GM12872 (cell line): Measurements from ENCODE around the gene HDGFL3.

Source experiments
- CTCF ChIP-seq: IDR thresholded peaks from 3 replicates; pipeline ENCODE4 v1.5.1; 2011; ENCODE audit warnings: low read depth, mild to moderate bottlenecking, low read length, moderate library complexity; ENCODE audit not compliant: insufficient read depth

The HDGFL3 gene

GRCh38 chr15:83219026-83219425 lies 11.4 kb upstream of the HDGFL3 start:
- TF ChIP-seq CTCF = no peak

- TF ChIP-seq CTCF = no peak
These were observed 7.7 kb upstream of the HDGFL3 start for GRCh38 chr15:83215306-83215705.

- TF ChIP-seq CTCF = no peak
These were observed 3.0 kb upstream of the HDGFL3 start for GRCh38 chr15:83210619-83211018.

- TF ChIP-seq CTCF = no peak
These were observed 1.7 kb upstream of the HDGFL3 start for GRCh38 chr15:83209333-83209732.

- TF ChIP-seq CTCF = no peak
These were observed 691 bp upstream of the HDGFL3 start for GRCh38 chr15:83208367-83208661.

- no peak for TF ChIP-seq CTCF
These were observed 489 bp downstream of the HDGFL3 start for GRCh38 chr15:83207009-83207659.

- TF ChIP-seq CTCF = no peak
These were observed 1.1 kb downstream of the HDGFL3 start for GRCh38 chr15:83206526-83207008.

- no peak for TF ChIP-seq CTCF
These were observed 1.8 kb downstream of the HDGFL3 start for GRCh38 chr15:83205725-83206324.
